Esophagus muscularis mucosa (tissue), 3 donors: ENCODE data around the gene PSME4.

ENCODE experiments used
- POLR2A ChIP-seq: fragments of 450-650 bp; IDR thresholded peaks from one replicate; pipeline ENCODE4 v1.6.1; 2017; ENCODE audit warnings: antibody characterized with exemption, moderate library complexity, mild to moderate bottlenecking, low read depth
- POLR2AphosphoS5 ChIP-seq, 2 donors: sonication (generic); formaldehyde crosslinking; IDR thresholded peaks; one replicate each; pipeline ENCODE4 v1.6.1; 2017; ENCODE audit warnings: antibody characterized with exemption in 2 of 2
- TF ChIP-seq, protein P1 (sequence below), 3 experiments: fragments of 200-600 bp in 2 of 3; fragments of 450-650 bp in 1 of 3; sonication (generic) in 2 of 3; IDR thresholded peaks; one replicate each; pipeline ENCODE4 v1.5.1; 2017 to 2019; ENCODE audit warnings: antibody characterized with exemption in 3 of 3, mild to moderate bottlenecking in 2 of 3, moderate library complexity in 1 of 3

- TF ChIP-seq, protein P1, sequence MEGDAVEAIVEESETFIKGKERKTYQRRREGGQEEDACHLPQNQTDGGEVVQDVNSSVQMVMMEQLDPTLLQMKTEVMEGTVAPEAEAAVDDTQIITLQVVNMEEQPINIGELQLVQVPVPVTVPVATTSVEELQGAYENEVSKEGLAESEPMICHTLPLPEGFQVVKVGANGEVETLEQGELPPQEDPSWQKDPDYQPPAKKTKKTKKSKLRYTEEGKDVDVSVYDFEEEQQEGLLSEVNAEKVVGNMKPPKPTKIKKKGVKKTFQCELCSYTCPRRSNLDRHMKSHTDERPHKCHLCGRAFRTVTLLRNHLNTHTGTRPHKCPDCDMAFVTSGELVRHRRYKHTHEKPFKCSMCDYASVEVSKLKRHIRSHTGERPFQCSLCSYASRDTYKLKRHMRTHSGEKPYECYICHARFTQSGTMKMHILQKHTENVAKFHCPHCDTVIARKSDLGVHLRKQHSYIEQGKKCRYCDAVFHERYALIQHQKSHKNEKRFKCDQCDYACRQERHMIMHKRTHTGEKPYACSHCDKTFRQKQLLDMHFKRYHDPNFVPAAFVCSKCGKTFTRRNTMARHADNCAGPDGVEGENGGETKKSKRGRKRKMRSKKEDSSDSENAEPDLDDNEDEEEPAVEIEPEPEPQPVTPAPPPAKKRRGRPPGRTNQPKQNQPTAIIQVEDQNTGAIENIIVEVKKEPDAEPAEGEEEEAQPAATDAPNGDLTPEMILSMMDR (IDR thresholded peaks at IDR 0.05): no peak
- TF ChIP-seq POLR2AphosphoS5 (IDR thresholded peaks at IDR 0.05) (no peak), POLR2A (no peak)
These were observed 37.6 kb upstream of the PSME4 start for GRCh38 chr2:54008439-54008838.
